IPS-15b (cell line): ENCODE results near the gene ADAMTS20.
"Not testable (repeated sequence)": the region's sequence is repeated elsewhere in the genome, so short reads cannot be mapped to it uniquely, and the experiment has no call there.

Experiments used
- H3K27me3 ChIP-seq: one replicate; pipeline ENCODE4 v1.6.1; 2013; ENCODE audit warnings: low read length; ENCODE audit not compliant: control insufficient read depth, insufficient read depth
- H3K36me3 ChIP-seq: one replicate; pipeline ENCODE4 v1.6.1; 2013; ENCODE audit warnings: low read length; ENCODE audit not compliant: control insufficient read depth, insufficient read depth
- H3K4me1 ChIP-seq: one replicate; pipeline ENCODE4 v1.6.1; 2013; ENCODE audit warnings: mild to moderate bottlenecking, low read length; ENCODE audit not compliant: control insufficient read depth, insufficient read depth
- H3K4me3 ChIP-seq: one replicate; pipeline ENCODE4 v1.5.1; 2013; ENCODE audit warnings: low read depth, low read length
- H3K9ac ChIP-seq: one replicate; pipeline ENCODE4 v1.6.1; 2013; ENCODE audit warnings: low read depth, mild to moderate bottlenecking, low read length
- H3K9me3 ChIP-seq: one replicate; pipeline ENCODE4 v1.6.1; 2013; ENCODE audit warnings: mild to moderate bottlenecking, low read length; ENCODE audit not compliant: control insufficient read depth, insufficient read depth

Gene ADAMTS20

GRCh38 chr12:43348221-43348620 lies 203.8 kb downstream of the ADAMTS20 start:
- no peak overlapping the region for H3K9ac ChIP-seq

GRCh38 chr12:43347026-43347425 lies 205.0 kb downstream of the ADAMTS20 start:
- Histone ChIP-seq H3K36me3 (no peaks in the 10 kb centered on the region), H3K27me3 (no peaks in the 10 kb centered on the region), H3K9ac (no peak overlapping the region), H3K9me3 (peaks cover 8% of the 10 kb centered on the region), H3K4me1 (no peaks in the 10 kb centered on the region), H3K4me3 (no peak overlapping the region)

More at GRCh38 chr12:43348221-43348620, 203.8 kb downstream of the ADAMTS20 start:
- Histone ChIP-seq H3K9me3 (peaks cover 8% of the 10 kb centered on the region), H3K27me3 (no peaks in the 10 kb centered on the region), H3K36me3 (no peaks in the 10 kb centered on the region), H3K4me3 (no peak overlapping the region), H3K4me1 (no peaks in the 10 kb centered on the region)

DNA sequence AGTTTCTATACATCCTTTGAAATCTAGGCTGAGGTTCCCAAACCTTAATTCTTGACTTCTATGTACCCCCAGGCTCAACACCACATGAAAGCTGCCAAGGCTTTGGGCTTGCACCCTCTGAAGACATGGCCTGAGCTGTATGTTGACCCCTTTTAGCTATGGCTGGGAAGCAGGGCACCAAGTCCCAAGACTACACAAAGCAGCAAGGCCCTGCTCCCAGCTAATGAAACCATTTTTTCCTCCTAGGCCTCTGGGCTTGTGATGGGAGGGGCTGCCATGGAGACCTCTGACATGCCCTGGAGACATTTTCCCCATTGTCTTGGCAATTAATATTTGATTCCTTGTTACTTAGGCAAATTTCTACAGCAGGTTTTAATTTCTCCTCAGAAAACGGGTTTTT lies 207.0 kb downstream of the ADAMTS20 start:
- no peaks in the 10 kb centered on the region for H3K36me3 ChIP-seq
- H3K4me3 ChIP-seq = no peak overlapping the region
- no peaks in the 10 kb centered on the region for H3K4me1 ChIP-seq
- H3K9me3 ChIP-seq = peaks cover 8% of the 10 kb centered on the region
- no peak overlapping the region for H3K9ac ChIP-seq
- H3K27me3 ChIP-seq = no peaks in the 10 kb centered on the region

DNA sequence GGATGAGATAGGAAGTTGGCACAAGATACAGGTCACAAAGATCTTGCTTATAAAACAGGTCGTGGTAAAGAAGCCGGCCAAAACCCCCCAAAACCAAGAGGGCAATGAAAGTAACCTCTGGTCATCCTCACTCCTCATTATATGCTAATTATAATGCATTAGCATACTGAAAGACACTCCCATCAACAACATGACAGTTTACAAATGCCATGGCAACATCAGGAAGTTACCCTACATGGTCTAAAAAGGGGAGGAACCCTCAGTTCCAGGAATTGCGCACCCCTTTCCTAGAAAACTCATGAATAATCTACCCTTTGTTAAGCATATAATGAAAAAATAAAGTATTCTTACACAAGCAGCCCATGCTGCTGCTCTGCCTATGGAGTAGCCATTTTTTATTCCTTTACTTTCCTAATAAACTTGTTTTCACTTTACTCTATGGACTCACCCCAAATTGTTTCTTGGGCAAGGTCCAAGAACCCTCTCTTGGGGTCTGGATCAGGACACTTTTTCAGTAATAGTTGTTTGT lies 210.2 kb downstream of the ADAMTS20 start:
- not testable (repeated sequence) for H3K4me3 ChIP-seq, H3K27me3 ChIP-seq, H3K4me1 ChIP-seq, H3K9ac ChIP-seq, H3K9me3 ChIP-seq, H3K36me3 ChIP-seq

GRCh38 chr12:43338848-43339526 lies 213.0 kb downstream of the ADAMTS20 start:
- Histone ChIP-seq H3K4me3 (no peak overlapping the region), H3K9me3 (peaks cover 2% of the 10 kb centered on the region), H3K36me3 (no peaks in the 10 kb centered on the region), H3K27me3 (no peaks in the 10 kb centered on the region), H3K9ac (no peak overlapping the region), H3K4me1 (peaks cover 4% of the 10 kb centered on the region)

GRCh38 chr12:43337571-43338444 lies 214.2 kb downstream of the ADAMTS20 start:
- Histone ChIP-seq H3K9ac (no peak overlapping the region), H3K27me3 (no peaks in the 10 kb centered on the region), H3K9me3 (no peaks in the 10 kb centered on the region), H3K4me1 (peaks cover 4% of the 10 kb centered on the region), H3K4me3 (no peak overlapping the region), H3K36me3 (no peaks in the 10 kb centered on the region)

DNA sequence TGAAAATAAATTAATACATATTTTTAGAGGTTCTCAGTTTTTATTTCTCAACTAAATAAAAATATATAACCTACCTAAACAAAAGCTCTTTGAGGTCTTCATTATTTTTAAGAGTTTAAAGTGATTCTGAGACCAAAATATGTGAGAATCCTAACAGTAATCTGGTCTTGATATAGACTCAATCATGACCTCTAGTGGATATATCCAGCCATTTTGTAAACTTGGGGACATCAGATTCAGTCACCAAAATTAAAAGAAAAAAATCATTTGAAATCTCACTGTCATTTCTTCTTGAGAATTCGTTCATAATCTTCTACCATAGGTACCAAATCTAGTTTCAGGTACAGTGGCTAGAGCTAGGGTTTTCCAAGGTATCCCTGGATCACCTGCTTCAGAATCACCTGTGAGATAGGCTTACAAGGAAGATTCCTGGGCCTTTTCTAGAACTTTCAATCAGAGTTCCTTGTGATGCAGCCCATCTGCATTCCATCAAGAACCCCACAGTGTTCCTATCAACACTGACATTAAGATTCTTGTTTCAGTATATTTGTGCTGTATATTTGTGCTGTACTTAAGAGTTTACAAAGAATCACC lies 214.9 kb downstream of the ADAMTS20 start:
- H3K9ac ChIP-seq = no peak overlapping the region
- peaks cover 4% of the 10 kb centered on the region for H3K4me1 ChIP-seq
- no peaks in the 10 kb centered on the region for H3K36me3 ChIP-seq

DNA sequence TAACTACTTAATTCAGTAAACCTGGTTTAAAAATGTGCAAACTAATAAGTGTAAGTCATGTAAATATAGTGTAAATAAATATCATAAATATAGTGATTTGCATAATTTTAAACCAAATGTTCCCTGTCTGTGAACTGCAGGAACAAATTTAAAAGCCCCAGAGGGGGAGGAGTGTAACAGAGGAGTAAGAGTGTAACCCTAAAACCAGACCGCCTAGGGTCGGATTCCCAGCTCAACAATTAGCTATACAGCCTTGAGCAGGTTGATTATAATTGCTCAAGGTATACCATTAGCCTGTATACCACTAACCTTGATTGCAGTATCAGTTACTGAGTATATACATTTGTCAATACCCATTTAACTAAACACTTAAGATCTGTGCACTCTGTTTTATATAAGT lies 218.4 kb downstream of the ADAMTS20 start:
- Histone ChIP-seq H3K9ac (no peak overlapping the region), H3K27me3 (no peaks in the 10 kb centered on the region), H3K4me3 (no peak overlapping the region), H3K36me3 (no peaks in the 10 kb centered on the region), H3K9me3 (no peaks in the 10 kb centered on the region), H3K4me1 (peaks cover 2% of the 10 kb centered on the region)

More for the DNA sequence above, 214.9 kb downstream of the ADAMTS20 start:
- H3K27me3 ChIP-seq = no peaks in the 10 kb centered on the region
- no peaks in the 10 kb centered on the region for H3K9me3 ChIP-seq
- H3K4me3 ChIP-seq = no peak overlapping the region

- H3K4me3 ChIP-seq = no peak overlapping the region
Measured at GRCh38 chr12:43332977-43333640, 218.9 kb downstream of the ADAMTS20 start.

DNA sequence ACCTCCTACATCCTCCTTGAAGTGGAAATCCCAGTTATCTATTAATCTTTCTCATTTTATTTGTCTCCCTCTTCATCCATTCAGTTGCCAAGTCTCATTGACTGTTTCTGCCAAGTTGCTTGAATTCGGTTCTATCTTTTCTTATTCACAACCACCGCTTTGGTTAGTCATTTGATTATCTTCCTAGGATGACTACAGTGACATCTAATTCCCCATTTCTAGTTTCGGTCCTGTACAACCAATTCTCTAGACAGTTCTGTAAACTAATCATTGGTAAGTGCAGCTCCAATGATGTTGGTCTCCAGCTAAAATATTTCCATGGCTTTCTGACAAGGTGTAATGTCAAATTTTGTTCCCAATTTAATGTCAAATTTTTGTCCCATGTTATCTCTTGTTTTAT lies 220.1 kb downstream of the ADAMTS20 start:
- Histone ChIP-seq H3K4me3 (no peak overlapping the region), H3K4me1 (no peaks in the 10 kb centered on the region), H3K9ac (no peak overlapping the region), H3K27me3 (no peaks in the 10 kb centered on the region), H3K9me3 (no peaks in the 10 kb centered on the region), H3K36me3 (no peaks in the 10 kb centered on the region)

More at GRCh38 chr12:43332977-43333640, 218.9 kb downstream of the ADAMTS20 start:
- Histone ChIP-seq H3K4me1 (no peaks in the 10 kb centered on the region), H3K36me3 (no peaks in the 10 kb centered on the region), H3K9me3 (no peaks in the 10 kb centered on the region), H3K9ac (no peak overlapping the region), H3K27me3 (no peaks in the 10 kb centered on the region)

DNA sequence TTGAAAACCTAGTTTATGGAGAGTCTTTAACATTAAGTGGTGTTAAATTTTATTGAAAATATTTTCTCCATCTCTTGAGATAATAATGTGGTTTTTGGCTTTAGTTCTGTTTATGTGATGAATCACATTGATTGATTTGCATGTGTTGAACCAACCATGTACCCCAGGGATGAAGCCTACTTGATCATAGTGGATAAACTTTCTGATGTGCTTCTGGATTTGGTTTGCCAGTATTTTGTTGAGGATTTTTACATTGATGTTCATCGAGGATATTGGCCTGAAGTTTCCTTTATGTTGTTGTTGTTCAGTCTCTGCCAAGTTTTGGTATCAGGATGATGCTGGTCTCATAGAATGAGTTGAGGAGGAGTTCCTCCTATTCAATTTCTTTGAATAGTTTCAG lies 222.6 kb downstream of the ADAMTS20 start:
- no peaks in the 10 kb centered on the region for H3K9me3 ChIP-seq
- no peaks in the 10 kb centered on the region for H3K27me3 ChIP-seq

More for the DNA sequence above, 222.6 kb downstream of the ADAMTS20 start:
- H3K4me3 ChIP-seq = no peak overlapping the region
- no peak overlapping the region for H3K9ac ChIP-seq
- H3K36me3 ChIP-seq = no peaks in the 10 kb centered on the region
- H3K4me1 ChIP-seq = no peaks in the 10 kb centered on the region
